WTC11 (cell line): ENCODE results near the gene CAMK2D. TPM values are rescaled to one million over a fixed set of nuclear protein-coding genes. Genes with fewer than 3 reads are reported as not detected.

Experiments used
- ATAC-seq: fragments of 200-7000 bp; cut with Tn5 transposase; 2 replicates; pipeline ENCODE4 v1.10.0; 2021; ENCODE audit warnings: mild to moderate bottlenecking, moderate library complexity
- CTCF ChIA-PET: fragments of 300-600 bp; sonication (Branson Sonifier 250); formaldehyde crosslinking; loops from one replicate; lab custom pipeline; 2021; ENCODE audit warnings: antibody characterized with exemption; lab: Charles Lee
- POLR2A ChIA-PET: fragments of 350-600 bp; sonication (Branson Sonifier 250); formaldehyde crosslinking; loops from one replicate; lab custom pipeline; 2021; ENCODE audit warnings: antibody characterized with exemption; lab: Charles Lee
- DNase-seq: peaks from one replicate; pipeline ENCODE4 v3.0.0; 2021; ENCODE audit warnings: low spot score
- H3K27ac Mint-ChIP-seq: 2 replicates; pipeline ENCODE4 v1.8.0; 2021; ENCODE audit warnings: mixed read lengths
- H3K27me3 Mint-ChIP-seq: 2 replicates; pipeline ENCODE4 v1.8.0; 2021; ENCODE audit warnings: low read depth, mild to moderate bottlenecking, moderate library complexity, mixed read lengths
- H3K36me3 Mint-ChIP-seq: 2 replicates; pipeline ENCODE4 v1.8.0; 2021; ENCODE audit warnings: mixed read lengths
- H3K4me1 Mint-ChIP-seq: 2 replicates; pipeline ENCODE4 v1.8.0; 2022; ENCODE audit warnings: mixed read lengths
- H3K4me3 Mint-ChIP-seq: 2 replicates; pipeline ENCODE4 v1.8.0; 2021; ENCODE audit warnings: mild to moderate bottlenecking, moderate library complexity, mixed read lengths
- H3K9me3 Mint-ChIP-seq: 2 replicates; pipeline ENCODE4 v1.8.0; 2021; ENCODE audit warnings: mixed read lengths
- CTCF ChIP-seq: fragments of 200-600 bp; IDR thresholded peaks from 2 replicates; pipeline ENCODE4 v1.8.0; 2022; ENCODE audit warnings: antibody characterized with exemption
- E2F1 ChIP-seq: sonication (generic); formaldehyde crosslinking; IDR thresholded peaks from 2 replicates; pipeline ENCODE4 v1.8.0; 2022; ENCODE audit warnings: mild to moderate bottlenecking, missing genetic modification reagents
- E2F4 ChIP-seq: sonication (generic); formaldehyde crosslinking; IDR thresholded peaks from 2 replicates; pipeline ENCODE4 v1.8.1; 2022; ENCODE audit warnings: low read depth, mild to moderate bottlenecking, moderate library complexity, missing genetic modification reagents, borderline replicate concordance
- ERG ChIP-seq: fragments of 250-450 bp; sonication (Bioruptor Pico); IDR thresholded peaks from 2 replicates; pipeline ENCODE4 v1.8.0; 2021; ENCODE audit warnings: mild to moderate bottlenecking
- ETV6 ChIP-seq: sonication (generic); formaldehyde crosslinking; IDR thresholded peaks from 2 replicates; pipeline ENCODE4 v1.8.1; 2022; ENCODE audit warnings: mild to moderate bottlenecking, missing genetic modification reagents
- FOXP1 ChIP-seq: sonication (generic); formaldehyde crosslinking; IDR thresholded peaks from 2 replicates; pipeline ENCODE4 v1.8.0; 2022; ENCODE audit warnings: missing genetic modification reagents, mild to moderate bottlenecking, moderate library complexity, borderline replicate concordance
- FOXP4 ChIP-seq: sonication (generic); formaldehyde crosslinking; IDR thresholded peaks from 2 replicates; pipeline ENCODE4 v1.8.0; 2022; ENCODE audit warnings: mild to moderate bottlenecking, missing genetic modification reagents
- HMGA2 ChIP-seq: fragments of 250-450 bp; sonication (Bioruptor Pico); IDR thresholded peaks from 2 replicates; pipeline ENCODE4 v1.4.0; 2021; ENCODE audit warnings: mild to moderate bottlenecking, moderate library complexity
- JUN ChIP-seq: sonication (generic); formaldehyde crosslinking; IDR thresholded peaks from 2 replicates; pipeline ENCODE4 v1.8.0; 2023; ENCODE audit warnings: mild to moderate bottlenecking, missing genetic modification reagents
- MAX ChIP-seq: sonication (generic); formaldehyde crosslinking; IDR thresholded peaks from 2 replicates; pipeline ENCODE4 v1.8.0; 2022; ENCODE audit warnings: mild to moderate bottlenecking, missing genetic modification reagents
- MYBL2 ChIP-seq: sonication (generic); formaldehyde crosslinking; IDR thresholded peaks from 2 replicates; pipeline ENCODE4 v1.8.1; 2023; ENCODE audit warnings: mild to moderate bottlenecking, moderate library complexity, missing genetic modification reagents
- NFE2L1 ChIP-seq: sonication (generic); formaldehyde crosslinking; IDR thresholded peaks from 2 replicates; pipeline ENCODE4 v1.8.1; 2023; ENCODE audit warnings: missing genetic modification reagents
- NFYB ChIP-seq: sonication (generic); formaldehyde crosslinking; conservative IDR thresholded peaks from 2 replicates; pipeline ENCODE4 v1.8.0; 2022; ENCODE audit warnings: low read depth, missing genetic modification reagents
- NR3C1 ChIP-seq: sonication (generic); formaldehyde crosslinking; conservative IDR thresholded peaks from 2 replicates; pipeline ENCODE4 v1.8.1; 2023; ENCODE audit warnings: low read depth, mild to moderate bottlenecking, missing genetic modification reagents
- PRRX2 ChIP-seq: fragments of 250-450 bp; sonication (Bioruptor Pico); IDR thresholded peaks from 2 replicates; pipeline ENCODE4 v1.8.0; 2021; ENCODE audit warnings: mild to moderate bottlenecking
- SMAD4 ChIP-seq: sonication (generic); formaldehyde crosslinking; IDR thresholded peaks from 2 replicates; pipeline ENCODE4 v1.8.0; 2022; ENCODE audit warnings: mild to moderate bottlenecking, missing genetic modification reagents
- TEAD1 ChIP-seq: sonication (generic); formaldehyde crosslinking; IDR thresholded peaks from 2 replicates; pipeline ENCODE4 v1.8.0; 2022; ENCODE audit warnings: mild to moderate bottlenecking, missing genetic modification reagents
- ZBTB43 ChIP-seq: sonication (generic); formaldehyde crosslinking; IDR thresholded peaks from 2 replicates; pipeline ENCODE4 v1.8.1; 2023; ENCODE audit warnings: mild to moderate bottlenecking, missing genetic modification reagents
- ZNF138 ChIP-seq: sonication (generic); formaldehyde crosslinking; conservative IDR thresholded peaks from 2 replicates; pipeline ENCODE4 v1.8.1; 2022; ENCODE audit warnings: mild to moderate bottlenecking, moderate library complexity, missing genetic modification reagents
- ZNF219 ChIP-seq: sonication (generic); formaldehyde crosslinking; IDR thresholded peaks from 2 replicates; pipeline ENCODE4 v1.8.0; 2023; ENCODE audit warnings: missing genetic modification reagents, mild to moderate bottlenecking, borderline replicate concordance
- ZNF232 ChIP-seq: sonication (generic); formaldehyde crosslinking; IDR thresholded peaks from 2 replicates; pipeline ENCODE4 v1.8.0; 2022; ENCODE audit warnings: mild to moderate bottlenecking, missing genetic modification reagents
- ZNF281 ChIP-seq: sonication (generic); formaldehyde crosslinking; IDR thresholded peaks from 2 replicates; pipeline ENCODE4 v1.8.0; 2023; ENCODE audit warnings: mild to moderate bottlenecking, missing genetic modification reagents
- ZNF423 ChIP-seq: fragments of 250-450 bp; sonication (Bioruptor Pico); IDR thresholded peaks from 2 replicates; pipeline ENCODE4 v2.1.2; 2022; ENCODE audit warnings: mild to moderate bottlenecking, moderate library complexity
- total RNA-seq: library from RNA; stranded (reverse); gene quantifications from 3 replicates; pipeline ENCODE4 v1.2.3, GENCODE V29; 2021

The CAMK2D gene
- total RNA-seq, 1 experiment from 2014 or later: 16.5 TPM

GRCh38 chr4:113480109-113480508 lies 281.4 kb downstream of the CAMK2D start:
- H3K36me3 Mint-ChIP-seq: peaks cover 15% of the 10 kb centered on the region
- no peak for TF ChIP-seq CTCF
- no peak for TF ChIP-seq JUN (CRISPR knock-in tag)
- no peak for TF ChIP-seq MYBL2 (CRISPR knock-in tag)
- TF ChIP-seq SMAD4 (CRISPR knock-in tag): no peak
- no peak for TF ChIP-seq ZNF423 (CRISPR knock-in tag)
- no peak for TF ChIP-seq ZNF219
- TF ChIP-seq ZNF138 (CRISPR knock-in tag): no peak
- no peak for TF ChIP-seq ETV6 (CRISPR knock-in tag)
- no peak for TF ChIP-seq E2F4 (CRISPR knock-in tag)
- no peak for TF ChIP-seq NFE2L1 (CRISPR knock-in tag)
- TF ChIP-seq ERG: no peak
- TF ChIP-seq NFYB: no peak
- no peak for TF ChIP-seq HMGA2 (CRISPR knock-in tag)
- no peak for TF ChIP-seq ZBTB43 (CRISPR knock-in tag)
- no peak for TF ChIP-seq FOXP4 (CRISPR knock-in tag)
- TF ChIP-seq TEAD1 (CRISPR knock-in tag): no peak
- TF ChIP-seq NR3C1 (CRISPR knock-in tag): no peak
- TF ChIP-seq PRRX2 (CRISPR knock-in tag): no peak
- ChIA-PET POLR2A (no interaction called here), CTCF (no interaction called here)
- no peak for DNase-seq
- peaks cover 9% of the 10 kb centered on the region for H3K4me1 Mint-ChIP-seq
- H3K27ac Mint-ChIP-seq: no peak overlapping the region
- H3K9me3 Mint-ChIP-seq: peaks cover 12% of the 10 kb centered on the region
- no peaks in the 10 kb centered on the region for H3K27me3 Mint-ChIP-seq
- ATAC-seq: no peak
- H3K4me3 Mint-ChIP-seq: no peak overlapping the region

- DNase-seq: no peak
- no peak for ATAC-seq
- Mint-ChIP-seq H3K27ac (no peak overlapping the region), H3K36me3 (peaks cover 15% of the 10 kb centered on the region), H3K27me3 (no peaks in the 10 kb centered on the region), H3K4me1 (peaks cover 9% of the 10 kb centered on the region), H3K9me3 (peaks cover 12% of the 10 kb centered on the region), H3K4me3 (no peak overlapping the region)
- CTCF ChIA-PET: no interaction called here
- POLR2A ChIA-PET: no interaction called here
- TF ChIP-seq FOXP1 (CRISPR knock-in tag) (no peak), ZNF232 (no peak), MAX (CRISPR knock-in tag) (no peak), E2F1 (CRISPR knock-in tag) (no peak), E2F4 (CRISPR knock-in tag) (no peak), ZNF281 (CRISPR knock-in tag) (no peak)
Observed at GRCh38 chr4:113478032-113478431, 283.5 kb downstream of the CAMK2D start.
